Measurements from ENCODE around the gene E2F7.
A peak's percentile ranks its signal among the peaks of the same experiment; 100 is the strongest.

Gene E2F7

DNA sequence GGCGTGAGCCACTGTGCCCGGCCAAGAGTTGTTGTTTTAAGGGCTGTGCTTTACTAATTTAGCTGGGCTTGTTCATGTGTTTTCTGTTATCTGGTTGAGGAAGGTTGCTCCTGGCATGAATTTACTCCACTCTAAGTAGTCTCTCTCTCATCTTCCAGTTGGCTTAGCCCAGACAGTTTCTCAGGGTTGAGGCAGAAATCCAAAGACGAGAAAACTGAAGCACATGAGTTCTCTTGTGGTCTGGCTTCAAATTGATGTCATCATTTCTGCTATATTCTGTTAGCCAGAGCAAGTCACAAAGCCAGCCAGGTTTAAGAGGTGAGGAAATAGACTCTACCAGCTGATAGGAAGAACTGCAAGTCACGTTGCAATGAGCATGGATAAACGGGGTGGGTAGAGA is 57.9 kb downstream of the E2F7 start:
- Histone ChIP-seq H2AFZ (ENCODE audit: low read depth, low read length) (no peak overlapping the region), H3K4me3 (ENCODE audit: low read depth in 1 of 2, low read length in 2 of 2) (no peak overlapping the region), H4K20me1 (ENCODE audit: insufficient read depth, low read length) (no peaks in the 10 kb centered on the region), H3K4me2 (ENCODE audit: insufficient read depth, low read length) (no peak overlapping the region), H3K79me2 (ENCODE audit: insufficient read depth, low read length) (no peaks in the 10 kb centered on the region), H3K4me1 (ENCODE audit: insufficient read depth, low read length) (peaks cover 16% of the 10 kb centered on the region), H3K27ac (ENCODE audit: low read length) (no peak overlapping the region), H3K27me3 (ENCODE audit: insufficient read depth, low read length, poor library complexity) (peaks cover 3% of the 10 kb centered on the region), H3K36me3 (ENCODE audit: insufficient read depth, low read length) (no peaks in the 10 kb centered on the region), H3K9me3 (ENCODE audit: insufficient read depth, low read length, severe bottlenecking) (no peaks in the 10 kb centered on the region), H3K9ac (ENCODE audit: low read depth, low read length) (no peak overlapping the region)
- ATAC-seq (ENCODE audit: insufficient read depth, low read depth) (no peak), DNase-seq (no peak)
- no peak for TF ChIP-seq EZH2 (IDR thresholded peaks at IDR 0.05; ENCODE audit: borderline replicate concordance, low read depth, low read length, severe bottlenecking)
- TF ChIP-seq, protein P1, sequence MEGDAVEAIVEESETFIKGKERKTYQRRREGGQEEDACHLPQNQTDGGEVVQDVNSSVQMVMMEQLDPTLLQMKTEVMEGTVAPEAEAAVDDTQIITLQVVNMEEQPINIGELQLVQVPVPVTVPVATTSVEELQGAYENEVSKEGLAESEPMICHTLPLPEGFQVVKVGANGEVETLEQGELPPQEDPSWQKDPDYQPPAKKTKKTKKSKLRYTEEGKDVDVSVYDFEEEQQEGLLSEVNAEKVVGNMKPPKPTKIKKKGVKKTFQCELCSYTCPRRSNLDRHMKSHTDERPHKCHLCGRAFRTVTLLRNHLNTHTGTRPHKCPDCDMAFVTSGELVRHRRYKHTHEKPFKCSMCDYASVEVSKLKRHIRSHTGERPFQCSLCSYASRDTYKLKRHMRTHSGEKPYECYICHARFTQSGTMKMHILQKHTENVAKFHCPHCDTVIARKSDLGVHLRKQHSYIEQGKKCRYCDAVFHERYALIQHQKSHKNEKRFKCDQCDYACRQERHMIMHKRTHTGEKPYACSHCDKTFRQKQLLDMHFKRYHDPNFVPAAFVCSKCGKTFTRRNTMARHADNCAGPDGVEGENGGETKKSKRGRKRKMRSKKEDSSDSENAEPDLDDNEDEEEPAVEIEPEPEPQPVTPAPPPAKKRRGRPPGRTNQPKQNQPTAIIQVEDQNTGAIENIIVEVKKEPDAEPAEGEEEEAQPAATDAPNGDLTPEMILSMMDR (IDR thresholded peaks at IDR 0.05; ENCODE audit: borderline replicate concordance, extremely low read depth, low read length, poor library complexity, severe bottlenecking), result no peak

DNA sequence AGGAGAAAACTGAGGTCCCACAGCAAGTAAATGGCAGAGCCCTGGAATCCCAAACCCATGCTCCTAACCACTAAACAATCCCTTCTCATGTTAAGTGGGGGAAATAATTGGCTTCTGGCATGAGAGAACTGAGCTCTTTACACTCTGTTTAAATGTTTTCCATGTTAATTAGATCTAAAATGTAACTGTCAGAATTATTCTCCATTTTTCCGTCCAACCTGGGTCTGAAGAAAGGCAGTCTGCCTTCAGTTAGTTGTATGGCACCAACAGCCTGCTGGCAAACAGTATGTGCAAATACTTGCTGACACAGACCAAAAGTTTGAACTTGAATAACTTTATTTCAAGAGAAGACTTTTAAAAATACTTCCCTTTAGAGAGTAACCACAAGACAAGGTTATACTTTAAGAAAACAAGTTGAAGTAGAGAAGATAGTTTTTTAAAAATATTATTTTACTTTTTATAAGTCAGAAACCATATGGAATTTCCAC is 59.7 kb downstream of the E2F7 start:
- ATAC-seq (ENCODE audit: insufficient read depth, low read depth) (no peak), DNase-seq (no peak)
- no peaks in the 10 kb centered on the region for H4K20me1 ChIP-seq (ENCODE audit: insufficient read depth, low read length)
- no peaks in the 10 kb centered on the region for H3K79me2 ChIP-seq (ENCODE audit: insufficient read depth, low read length)
- no peak overlapping the region for H3K9ac ChIP-seq (ENCODE audit: low read depth, low read length)
- no peaks in the 10 kb centered on the region for H3K9me3 ChIP-seq (ENCODE audit: insufficient read depth, low read length, severe bottlenecking)
- H3K27me3 ChIP-seq (ENCODE audit: insufficient read depth, low read length, poor library complexity), result peaks cover 3% of the 10 kb centered on the region
- no peak for TF ChIP-seq EZH2 (IDR thresholded peaks at IDR 0.05; ENCODE audit: borderline replicate concordance, low read depth, low read length, severe bottlenecking)
- TF ChIP-seq, protein P1 (IDR thresholded peaks at IDR 0.05; ENCODE audit: borderline replicate concordance, extremely low read depth, low read length, poor library complexity, severe bottlenecking), result no peak
- no peak overlapping the region for H2AFZ ChIP-seq (ENCODE audit: low read depth, low read length)
- H3K4me1 ChIP-seq (ENCODE audit: insufficient read depth, low read length), result peaks cover 20% of the 10 kb centered on the region
- H3K4me3 ChIP-seq (ENCODE audit: low read depth in 1 of 2, low read length in 2 of 2), result no peak overlapping the region
- H3K36me3 ChIP-seq (ENCODE audit: insufficient read depth, low read length), result no peaks in the 10 kb centered on the region
- H3K27ac ChIP-seq (ENCODE audit: low read length), result no peak overlapping the region
- no peak overlapping the region for H3K4me2 ChIP-seq (ENCODE audit: insufficient read depth, low read length)

DNA sequence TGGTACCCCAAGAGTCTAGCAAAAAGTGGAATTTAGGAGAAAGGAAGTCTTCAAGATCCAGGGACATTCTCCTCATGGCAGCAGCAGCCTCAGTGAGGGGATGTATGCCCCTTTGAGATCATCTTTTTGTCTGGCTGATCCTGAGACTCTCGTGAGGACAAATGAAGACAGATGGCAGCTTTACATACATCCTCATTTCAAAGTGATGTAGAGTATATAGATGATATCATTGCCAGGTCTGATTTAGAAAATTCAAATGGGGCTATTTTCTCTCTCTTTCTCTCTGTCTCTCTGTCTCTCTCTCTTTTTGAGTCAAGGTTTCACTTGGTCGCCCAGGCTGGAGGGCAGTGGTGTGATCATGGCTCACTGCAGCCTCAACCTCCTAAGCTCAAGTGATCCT is 61.5 kb downstream of the E2F7 start:
- Histone ChIP-seq H3K79me2 (ENCODE audit: insufficient read depth, low read length) (no peaks in the 10 kb centered on the region), H3K9me3 (ENCODE audit: insufficient read depth, low read length, severe bottlenecking) (no peaks in the 10 kb centered on the region), H3K27ac (ENCODE audit: low read length) (peak overlapping the region; percentile 62), H3K27me3 (ENCODE audit: insufficient read depth, low read length, poor library complexity) (peaks cover 3% of the 10 kb centered on the region), H4K20me1 (ENCODE audit: insufficient read depth, low read length) (no peaks in the 10 kb centered on the region), H3K4me1 (ENCODE audit: insufficient read depth, low read length) (peaks cover 20% of the 10 kb centered on the region), H2AFZ (ENCODE audit: low read depth, low read length) (peak overlapping the region; percentile 24; the same call in 1 of the 2 replicates), H3K4me2 (ENCODE audit: insufficient read depth, low read length) (no peak overlapping the region), H3K36me3 (ENCODE audit: insufficient read depth, low read length) (no peaks in the 10 kb centered on the region), H3K4me3 (ENCODE audit: low read depth in 1 of 2, low read length in 2 of 2) (no peak overlapping the region), H3K9ac (ENCODE audit: low read depth, low read length) (no peak overlapping the region)
- no peak for TF ChIP-seq EZH2 (IDR thresholded peaks at IDR 0.05; ENCODE audit: borderline replicate concordance, low read depth, low read length, severe bottlenecking)
- TF ChIP-seq, protein P1 (IDR thresholded peaks at IDR 0.05; ENCODE audit: borderline replicate concordance, extremely low read depth, low read length, poor library complexity, severe bottlenecking), result no peak
- ATAC-seq (ENCODE audit: insufficient read depth, low read depth) (peak; percentile 24; the same call in 1 of the 3 replicates), DNase-seq (no peak)
